IMR-90 (cell line): ENCODE measurements around the gene HYAL3. TPM values are rescaled to one million over a fixed set of nuclear protein-coding genes. Genes with fewer than 3 reads are reported as not detected.

Experiments
- ATAC-seq: fragments of 200-7000 bp; cut with Tn5 transposase; 2 replicates; pipeline ENCODE4 v1.9.1; 2020; ENCODE audit warnings: low read depth, mild to moderate bottlenecking, moderate library complexity
- BruUV-seq: library from RNA; stranded (reverse); fragments of 400-500 nt; replicated peaks from 2 replicates; lab custom pipeline; 2021; lab: Mats Ljungman, UMichigan
- CTCF ChIA-PET: fragments of 300-600 bp; formaldehyde crosslinking; extraction: SDS; loops from one replicate; lab custom pipeline; 2021; ENCODE audit warnings: antibody characterized with exemption; lab: Yijun Ruan, JAX
- POLR2A ChIA-PET: fragments of 300-600 bp; sonication (Branson Sonifier 250); formaldehyde crosslinking; loops from one replicate; lab custom pipeline; 2022; ENCODE audit warnings: antibody characterized with exemption; ENCODE audit not compliant: unreplicated experiment; lab: Charles Lee
- DNase-seq: peaks from one replicate; pipeline ENCODE4 v3.0.0; 2013
- H2AFZ ChIP-seq: replicated peaks from 2 replicates; pipeline ENCODE3; 2013; ENCODE audit warnings: low read length, mild to moderate bottlenecking; ENCODE audit not compliant: poor library complexity
- H2AK5ac ChIP-seq: 2 replicates; pipeline ENCODE4 v1.6.1; 2013; ENCODE audit warnings: low read depth, low read length, inconsistent platforms
- H2AK9ac ChIP-seq: replicated peaks from 2 replicates; pipeline ENCODE3; 2013; ENCODE audit warnings: mild to moderate bottlenecking, low read depth, low read length, moderate library complexity; ENCODE audit not compliant: poor library complexity
- H2BK120ac ChIP-seq: 2 replicates; pipeline ENCODE4 v1.6.1; 2013; ENCODE audit warnings: low read depth, low read length, inconsistent platforms
- H2BK15ac ChIP-seq: 3 replicates; pipeline ENCODE4 v1.6.1; 2013; ENCODE audit warnings: low read depth, low read length, inconsistent platforms
- H2BK20ac ChIP-seq: 2 replicates; pipeline ENCODE4 v1.6.1; 2013; ENCODE audit warnings: low read depth, mild to moderate bottlenecking, inconsistent platforms, low read length, moderate library complexity
- H2BK5ac ChIP-seq: 2 replicates; pipeline ENCODE4 v1.6.1; 2013; ENCODE audit warnings: mild to moderate bottlenecking, low read depth, low read length, inconsistent platforms; ENCODE audit not compliant: poor library complexity, severe bottlenecking
- H3K14ac ChIP-seq: replicated peaks from 2 replicates; pipeline ENCODE4 v1.6.1; 2013; ENCODE audit warnings: low read depth, low read length, inconsistent platforms
- H3K18ac ChIP-seq: 2 replicates; pipeline ENCODE4 v1.6.1; 2013; ENCODE audit warnings: low read depth, low read length, control low read depth
- H3K23ac ChIP-seq: 2 replicates; pipeline ENCODE4 v1.6.1; 2013; ENCODE audit warnings: low read depth, low read length, inconsistent platforms
- H3K27ac ChIP-seq: 2 replicates; pipeline ENCODE4 v1.5.1; 2013; ENCODE audit warnings: mild to moderate bottlenecking, control low read depth, low read length; ENCODE audit not compliant: insufficient read depth
- H3K27me3 ChIP-seq: 2 replicates; pipeline ENCODE4 v1.6.1; 2013; ENCODE audit warnings: low read length; ENCODE audit not compliant: control insufficient read depth, insufficient read depth
- H3K36me3 ChIP-seq: 2 replicates; pipeline ENCODE4 v1.6.1; 2013; ENCODE audit warnings: low read length, mixed read lengths; ENCODE audit not compliant: control insufficient read depth, insufficient read depth
- H3K4ac ChIP-seq: 2 replicates; pipeline ENCODE4 v1.6.1; 2013; ENCODE audit warnings: low read depth, low read length, inconsistent platforms
- H3K4me1 ChIP-seq: 2 replicates; pipeline ENCODE4 v1.6.1; 2013; ENCODE audit warnings: low read length, mixed read lengths; ENCODE audit not compliant: control insufficient read depth, insufficient read depth
- H3K4me2 ChIP-seq: 2 replicates; pipeline ENCODE4 v1.6.1; 2013; ENCODE audit warnings: low read depth, mild to moderate bottlenecking, control low read depth, low read length, moderate library complexity
- H3K4me3 ChIP-seq: 2 replicates; pipeline ENCODE4 v1.5.1; 2013; ENCODE audit warnings: low read depth, mild to moderate bottlenecking, control low read depth, low read length, moderate library complexity; ENCODE audit not compliant: insufficient read depth
- H3K56ac ChIP-seq: 2 replicates; pipeline ENCODE4 v1.6.1; 2013; ENCODE audit warnings: low read length, inconsistent platforms; ENCODE audit not compliant: insufficient read depth; ENCODE audit errors: extremely low read depth
- H3K79me1 ChIP-seq, 2 experiments: 2 replicates each; pipeline ENCODE4 v1.6.1; 2013; ENCODE audit warnings: low read length in 2 of 2, inconsistent platforms in 1 of 2, low read depth in 1 of 2
- H3K9ac ChIP-seq: 2 replicates; pipeline ENCODE4 v1.6.1; 2013; ENCODE audit warnings: low read depth, low read length, control low read depth
- H3K9me1 ChIP-seq: 2 replicates; pipeline ENCODE4 v1.6.1; 2013; ENCODE audit warnings: low read length, inconsistent platforms; ENCODE audit not compliant: insufficient read depth
- H3K9me3 ChIP-seq: 2 replicates; pipeline ENCODE4 v1.6.1; 2013; ENCODE audit warnings: low read length; ENCODE audit not compliant: control insufficient read depth, insufficient read depth
- H4K20me1 ChIP-seq: 2 replicates; pipeline ENCODE4 v1.6.1; 2013; ENCODE audit warnings: low read length, inconsistent platforms; ENCODE audit not compliant: insufficient read depth
- H4K5ac ChIP-seq: 2 replicates; pipeline ENCODE4 v1.6.1; 2013; ENCODE audit warnings: mild to moderate bottlenecking, low read depth, low read length, control low read depth
- H4K8ac ChIP-seq, 2 experiments: 2 replicates each; pipeline ENCODE4 v1.6.1; 2013; ENCODE audit warnings: low read depth in 2 of 2, low read length in 2 of 2, control low read depth in 1 of 2, inconsistent platforms in 1 of 2
- H4K91ac ChIP-seq: 2 replicates; pipeline ENCODE4 v1.6.1; 2013; ENCODE audit warnings: low read depth, low read length, inconsistent platforms; ENCODE audit not compliant: insufficient read depth
- BHLHE40 ChIP-seq: fragments of 150-350 bp; IDR thresholded peaks from 2 replicates; pipeline ENCODE4 v1.6.1; 2016; ENCODE audit warnings: mild to moderate bottlenecking, low read depth, low read length
- MAFK ChIP-seq: IDR thresholded peaks from 2 replicates; pipeline ENCODE4 v1.6.1; 2012; ENCODE audit warnings: low read depth, low read length, improper control_type of control experiment
- NFE2L2 ChIP-seq: fragments of 150-350 bp; IDR thresholded peaks from 2 replicates; pipeline ENCODE4 v1.6.1; 2016; ENCODE audit warnings: low read depth, mild to moderate bottlenecking, low read length
- POLR2A ChIP-seq: IDR thresholded peaks from 2 replicates; pipeline ENCODE4 v1.6.1; 2012; ENCODE audit warnings: mild to moderate bottlenecking, low read depth, low read length
- RAD21 ChIP-seq: IDR thresholded peaks from 2 replicates; pipeline ENCODE4 v1.6.1; 2012; ENCODE audit warnings: low read length, improper control_type of control experiment
- RCOR1 ChIP-seq: IDR thresholded peaks from 2 replicates; pipeline ENCODE4 v1.6.1; 2012; ENCODE audit warnings: mild to moderate bottlenecking, low read length, improper control_type of control experiment; ENCODE audit not compliant: insufficient replicate concordance
- RFX5 ChIP-seq: IDR thresholded peaks from 2 replicates; pipeline ENCODE4 v1.8.0; 2012; ENCODE audit warnings: low read depth, mild to moderate bottlenecking, low read length, moderate library complexity
- SMC3 ChIP-seq: fragments of 150-350 bp; IDR thresholded peaks from 2 replicates; pipeline ENCODE4 v1.6.1; 2016; ENCODE audit warnings: low read depth, mild to moderate bottlenecking, antibody characterized with exemption, low read length, moderate library complexity
- WGBS, 2 experiments: methylation state at CpG; one replicate each; pipeline versions ENCODE4 v1.1.5 to v1.1.7; 2013; ENCODE audit warnings: missing lambda C conversion rate in 2 of 2; ENCODE audit not compliant: insufficient read length in 1 of 2; ENCODE audit errors: extremely low coverage in 2 of 2; 5-methylcytosine and 5-hydroxymethylcytosine counted together
- dilution Hi-C: fragments of 300-500 bp; cut with HindIII; formaldehyde crosslinking; loops from one replicate; pipeline ENCODE4 v1.14.3; 2018; ENCODE audit warnings: low sequenced_read_pairs; ENCODE audit not compliant: unreplicated experiment
- in situ Hi-C: fragments of 300-500 bp; cut with MboI; formaldehyde crosslinking; loops from 3 replicates; pipeline ENCODE4 v1.14.3; 2019; ENCODE audit warnings: low sequenced_read_pairs, inconsistent platforms, mixed read lengths
- intact Hi-C: fragments of 100-400 bp; cut with micrococcal nuclease; formaldehyde crosslinking; loops from 2 replicates; pipeline ENCODE4 v1.10.0; 2022
- polyA plus RNA-seq, 3 experiments: library from polyadenylated mRNA; depleted of rRNA; stranded (reverse); fragments of >200 nt; gene quantifications; 2 replicates each; pipeline ENCODE4 v1.2.3, GENCODE V29; 2012; ENCODE audit warnings: low replicate concordance in 1 of 3
- total RNA-seq: library from RNA; depleted of rRNA; stranded (reverse); fragments of >200 nt; gene quantifications from 2 replicates; pipeline ENCODE4 v1.2.3, GENCODE V29; 2012
- TF ChIP-seq, protein P1 (sequence below): fragments of 150-350 bp; IDR thresholded peaks from 2 replicates; pipeline ENCODE4 v1.6.1; 2017; ENCODE audit warnings: mild to moderate bottlenecking, antibody characterized with exemption, low read length, low read depth

HYAL3 gene
- total and polyA plus RNA-seq, 2 of the 4 experiments (the other 2 are of a cell fraction), result 2.7 to 5.7 TPM

GRCh38 chr3:50325113-50325480 lies 25.9 kb upstream of the HYAL3 start:
- H2BK15ac ChIP-seq, result no peak overlapping the region
- no peak overlapping the region for H3K14ac ChIP-seq
- H3K23ac ChIP-seq, result no peak overlapping the region
- no peak overlapping the region for H4K91ac ChIP-seq
- POLR2A ChIA-PET, result no interaction called here
- H2BK5ac ChIP-seq, result no peak overlapping the region
- H2AK5ac ChIP-seq, result no peak overlapping the region
- peaks cover 20% of the 10 kb centered on the region for H3K4me1 ChIP-seq
- H3K79me1 ChIP-seq, result peaks cover 21 to 37% of the 10 kb centered on the region in 2 experiments
- no peak overlapping the region for H3K4me2 ChIP-seq
- H2AFZ ChIP-seq, result no peak overlapping the region
- H3K27ac ChIP-seq, result no peak overlapping the region
- no peak overlapping the region for H3K4ac ChIP-seq
- H4K8ac ChIP-seq, result no peak overlapping the region
- no peaks in the 10 kb centered on the region for H3K27me3 ChIP-seq
- no peak overlapping the region for H3K56ac ChIP-seq
- H3K9ac ChIP-seq, result no peak overlapping the region
- intact Hi-C loops, result no loop called here
- dilution Hi-C loops, result no loop called here
- TF ChIP-seq RFX5, result no peak
- TF ChIP-seq MAFK, result no peak
- no peak for TF ChIP-seq SMC3
- TF ChIP-seq, protein P1, sequence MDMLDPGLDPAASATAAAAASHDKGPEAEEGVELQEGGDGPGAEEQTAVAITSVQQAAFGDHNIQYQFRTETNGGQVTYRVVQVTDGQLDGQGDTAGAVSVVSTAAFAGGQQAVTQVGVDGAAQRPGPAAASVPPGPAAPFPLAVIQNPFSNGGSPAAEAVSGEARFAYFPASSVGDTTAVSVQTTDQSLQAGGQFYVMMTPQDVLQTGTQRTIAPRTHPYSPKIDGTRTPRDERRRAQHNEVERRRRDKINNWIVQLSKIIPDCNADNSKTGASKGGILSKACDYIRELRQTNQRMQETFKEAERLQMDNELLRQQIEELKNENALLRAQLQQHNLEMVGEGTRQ, result no peak
- no peak for TF ChIP-seq POLR2A
- no peak for TF ChIP-seq RAD21
- no peak for TF ChIP-seq BHLHE40
- TF ChIP-seq NFE2L2, result no peak
- TF ChIP-seq RCOR1, result no peak
- H3K4me3 ChIP-seq, result no peak overlapping the region
- DNase-seq (no peak), ATAC-seq (no peak)
- no peak overlapping the region for H4K5ac ChIP-seq
- peaks cover 12% of the 10 kb centered on the region for H3K36me3 ChIP-seq
- no peak overlapping the region for H2AK9ac ChIP-seq
- H3K9me1 ChIP-seq, result peaks cover 2% of the 10 kb centered on the region
- H3K18ac ChIP-seq, result no peak overlapping the region
- H2BK20ac ChIP-seq, result no peak overlapping the region
- CTCF ChIA-PET, result no interaction called here
- in situ Hi-C loops, result loop anchor here (25.0 kb wide), 3 partner anchors 1062 to 1837 kb away; partner anchors contain the start of genes ABHD14B, GPR62, MANF and PCBP4
- no CpG with 5 or more reads among the region's 2 CpGs for WGBS, 2 experiments
- no TSS peak for BruUV-seq
- no peaks in the 10 kb centered on the region for H3K9me3 ChIP-seq
- H2BK120ac ChIP-seq, result no peak overlapping the region
- peaks cover 9% of the 10 kb centered on the region for H4K20me1 ChIP-seq
